ENCODE data around the gene SLC22A15.

DNA sequence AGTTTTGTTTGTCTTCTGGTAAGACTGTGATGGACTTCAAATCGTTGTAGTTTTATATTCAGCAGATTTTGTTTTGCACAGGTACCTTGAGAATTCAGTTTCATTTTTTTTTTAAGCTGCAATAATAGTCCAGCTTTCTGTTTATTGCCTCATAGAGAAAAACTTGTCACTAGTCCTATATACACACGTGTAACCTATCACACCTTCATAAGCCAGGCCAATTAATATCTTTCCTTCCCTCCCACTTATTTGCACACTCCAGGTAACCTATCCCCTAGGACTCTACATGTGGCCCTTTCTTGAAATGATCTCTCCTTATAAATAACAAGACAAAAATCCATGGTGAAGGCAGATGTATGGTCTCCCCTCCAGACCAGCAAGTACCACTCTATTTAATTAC, 62.4 kb downstream of the SLC22A15 start:
- TF ChIP-seq POLR2AphosphoS5 (IDR thresholded peaks at IDR 0.05; ENCODE audit: low read depth, low read length) (no peak), POLR2A (IDR thresholded peaks at IDR 0.05; ENCODE audit: low read depth, low read length) (no peak), TAF1 (IDR thresholded peaks at IDR 0.05; ENCODE audit: borderline replicate concordance, low read depth, low read length) (no peak)

Data from GM12892 (cell line).